Mucosa of stomach (tissue), 1 donor: ENCODE results near the gene FREM2.

Experiments used
- H3K27me3 ChIP-seq: one replicate; pipeline ENCODE4 v1.7.0; 2013; ENCODE audit warnings: mild to moderate bottlenecking, low read length; ENCODE audit not compliant: control insufficient read depth, insufficient read depth
- H3K36me3 ChIP-seq: one replicate; pipeline ENCODE4 v1.7.0; 2013; ENCODE audit warnings: low read length; ENCODE audit not compliant: control insufficient read depth, insufficient read depth
- H3K4me1 ChIP-seq: one replicate; pipeline ENCODE4 v1.7.0; 2013; ENCODE audit warnings: mild to moderate bottlenecking, low read length; ENCODE audit not compliant: control insufficient read depth, insufficient read depth
- H3K4me3 ChIP-seq: one replicate; pipeline ENCODE4 v1.7.0; 2013; ENCODE audit warnings: low read length
- H3K9ac ChIP-seq: one replicate; pipeline ENCODE4 v1.7.0; 2013; ENCODE audit warnings: mild to moderate bottlenecking, low read length, moderate library complexity
- H3K9me3 ChIP-seq: one replicate; pipeline ENCODE4 v1.7.0; 2013; ENCODE audit warnings: mild to moderate bottlenecking, low read length, moderate library complexity; ENCODE audit not compliant: control insufficient read depth
- donor health status: Pancreatic carcinoma.

FREM2 gene

DNA sequence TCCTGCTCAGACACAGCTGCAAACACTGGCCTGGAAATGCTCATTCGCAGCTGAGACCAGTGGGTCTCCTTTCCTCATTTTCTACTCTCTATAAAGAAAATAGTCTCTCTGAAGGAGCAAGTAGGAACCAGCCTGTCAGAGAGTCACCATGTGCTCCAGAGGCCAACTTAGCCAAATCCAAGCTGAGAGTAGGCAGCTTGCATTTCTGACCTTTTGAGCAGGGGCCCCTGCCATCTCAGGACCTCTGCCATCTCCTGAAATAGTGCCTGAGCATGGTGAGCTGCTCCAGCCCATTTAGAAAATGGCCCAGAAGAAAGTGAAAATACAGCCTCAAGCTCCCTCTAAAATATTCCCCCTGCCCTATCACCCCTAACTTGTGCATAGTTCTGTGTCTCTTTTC is 208.2 kb downstream of the FREM2 start:
- Histone ChIP-seq H3K27me3 (no peaks in the 10 kb centered on the region), H3K4me1 (no peaks in the 10 kb centered on the region), H3K9ac (no peak overlapping the region), H3K36me3 (no peaks in the 10 kb centered on the region), H3K9me3 (no peaks in the 10 kb centered on the region), H3K4me3 (no peak overlapping the region)

- no peaks in the 10 kb centered on the region for H3K27me3 ChIP-seq
- no peak overlapping the region for H3K4me3 ChIP-seq
- no peaks in the 10 kb centered on the region for H3K4me1 ChIP-seq
- H3K9me3 ChIP-seq: no peaks in the 10 kb centered on the region
- no peak overlapping the region for H3K9ac ChIP-seq
- no peaks in the 10 kb centered on the region for H3K36me3 ChIP-seq
These were observed 210.6 kb downstream of the FREM2 start for GRCh38 chr13:38897521-38897920.

- H3K4me1 ChIP-seq: no peaks in the 10 kb centered on the region
- no peaks in the 10 kb centered on the region for H3K27me3 ChIP-seq
- H3K36me3 ChIP-seq: no peaks in the 10 kb centered on the region
- no peak overlapping the region for H3K4me3 ChIP-seq
- no peak overlapping the region for H3K9ac ChIP-seq
- H3K9me3 ChIP-seq: no peaks in the 10 kb centered on the region
These were observed 211.6 kb downstream of the FREM2 start for GRCh38 chr13:38898481-38898880.

DNA sequence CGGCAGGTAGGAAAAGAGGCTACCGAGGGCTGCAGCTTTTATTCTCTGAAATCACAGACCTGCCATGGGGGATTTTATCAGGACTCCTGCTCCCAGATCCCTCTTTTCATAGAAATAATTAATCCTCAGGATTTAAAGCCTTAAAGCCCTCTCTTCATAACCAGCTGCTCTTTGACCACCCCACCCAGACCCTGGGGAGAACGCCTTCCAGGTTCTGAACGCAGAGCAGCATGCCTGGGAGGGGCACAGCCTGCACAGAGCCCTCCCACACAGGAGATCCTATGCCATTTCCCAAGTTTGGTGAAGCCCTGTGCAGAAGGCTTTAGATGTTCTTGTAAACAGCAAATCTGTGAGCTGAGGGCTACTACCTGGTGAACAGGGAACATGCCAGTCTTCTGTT is 212.7 kb downstream of the FREM2 start:
- H3K27me3 ChIP-seq: no peaks in the 10 kb centered on the region
- H3K4me1 ChIP-seq: no peaks in the 10 kb centered on the region
- H3K4me3 ChIP-seq: no peak overlapping the region
- H3K9ac ChIP-seq: no peak overlapping the region
- no peaks in the 10 kb centered on the region for H3K9me3 ChIP-seq
- no peaks in the 10 kb centered on the region for H3K36me3 ChIP-seq

GRCh38 chr13:38900188-38900587 is 213.3 kb downstream of the FREM2 start:
- no peak overlapping the region for H3K4me3 ChIP-seq
- H3K27me3 ChIP-seq: no peaks in the 10 kb centered on the region
- H3K36me3 ChIP-seq: no peaks in the 10 kb centered on the region
- H3K9me3 ChIP-seq: no peaks in the 10 kb centered on the region
- no peaks in the 10 kb centered on the region for H3K4me1 ChIP-seq
- no peak overlapping the region for H3K9ac ChIP-seq

- no peaks in the 10 kb centered on the region for H3K27me3 ChIP-seq
- no peak overlapping the region for H3K4me3 ChIP-seq
- no peaks in the 10 kb centered on the region for H3K36me3 ChIP-seq
- H3K9me3 ChIP-seq: no peaks in the 10 kb centered on the region
- H3K9ac ChIP-seq: no peak overlapping the region
- H3K4me1 ChIP-seq: no peaks in the 10 kb centered on the region
These were observed 215.7 kb downstream of the FREM2 start for GRCh38 chr13:38902551-38902950.

- Histone ChIP-seq H3K27me3 (no peaks in the 10 kb centered on the region), H3K4me1 (no peaks in the 10 kb centered on the region), H3K9me3 (no peaks in the 10 kb centered on the region), H3K36me3 (no peaks in the 10 kb centered on the region), H3K9ac (no peak overlapping the region), H3K4me3 (no peak overlapping the region)
These were observed 218.2 kb downstream of the FREM2 start for GRCh38 chr13:38905081-38905480.

DNA sequence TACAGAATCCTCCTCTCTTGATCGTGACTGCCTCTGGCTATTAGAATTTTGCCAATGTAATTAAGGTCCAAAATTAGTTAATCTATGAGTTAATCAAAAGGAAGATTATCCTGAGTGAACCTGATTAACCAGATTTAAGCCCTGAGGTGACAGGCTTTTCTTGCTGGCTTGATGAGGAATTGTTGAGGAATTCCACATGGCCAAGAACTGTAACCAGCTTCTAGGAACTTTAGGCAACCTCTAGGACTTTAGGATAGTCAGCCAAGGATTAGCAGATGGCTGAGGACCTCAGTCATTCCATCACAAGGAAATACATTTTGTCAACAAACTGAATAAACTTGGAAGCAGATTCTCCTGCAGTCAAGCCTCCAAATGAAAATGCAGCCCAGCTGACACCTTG is 219.0 kb downstream of the FREM2 start:
- Histone ChIP-seq H3K9ac (no peak overlapping the region), H3K36me3 (no peaks in the 10 kb centered on the region), H3K27me3 (no peaks in the 10 kb centered on the region), H3K9me3 (no peaks in the 10 kb centered on the region), H3K4me3 (no peak overlapping the region), H3K4me1 (no peaks in the 10 kb centered on the region)

DNA sequence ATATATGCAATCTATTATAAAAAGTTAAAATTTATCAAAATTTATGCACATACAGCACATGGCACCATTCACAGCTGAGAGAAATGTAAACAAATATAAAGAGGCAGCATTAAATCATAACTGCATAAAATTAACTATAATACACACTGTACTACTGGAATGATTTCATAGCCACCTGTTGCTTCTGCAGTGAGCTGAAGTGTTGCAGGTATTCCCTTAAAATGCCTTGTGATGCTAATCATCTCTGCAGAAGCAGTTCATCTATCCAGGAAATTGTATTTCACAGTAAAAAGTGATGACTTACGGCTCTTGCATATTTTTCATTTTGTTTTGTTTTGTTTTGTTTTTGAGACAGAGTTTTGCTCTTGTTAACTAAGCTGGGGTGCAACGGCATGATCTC is 221.7 kb downstream of the FREM2 start:
- Histone ChIP-seq H3K9me3 (no peaks in the 10 kb centered on the region), H3K9ac (no peak overlapping the region), H3K4me1 (no peaks in the 10 kb centered on the region), H3K36me3 (no peaks in the 10 kb centered on the region), H3K27me3 (no peaks in the 10 kb centered on the region), H3K4me3 (no peak overlapping the region)

DNA sequence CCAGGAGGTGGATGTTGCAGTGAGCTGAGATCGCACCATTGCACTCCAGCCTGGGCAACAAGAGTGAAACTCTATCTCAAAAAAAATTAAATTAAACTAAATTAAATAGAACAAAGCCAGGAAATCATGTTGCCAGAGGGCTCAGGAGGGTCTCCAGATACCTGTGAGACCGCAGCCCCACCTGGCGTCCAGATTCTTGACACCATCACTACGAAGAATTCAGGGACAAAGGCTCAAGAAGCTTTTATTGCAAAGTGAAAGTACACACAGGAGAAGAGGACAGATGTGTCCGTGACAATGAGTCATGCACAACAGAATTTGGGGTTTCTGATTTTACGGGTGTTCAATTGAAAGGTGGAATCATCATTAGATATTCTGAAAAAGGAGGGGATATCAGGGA is 227.2 kb downstream of the FREM2 start:
- Histone ChIP-seq H3K4me3 (no peak overlapping the region), H3K27me3 (no peaks in the 10 kb centered on the region), H3K36me3 (no peaks in the 10 kb centered on the region), H3K9ac (no peak overlapping the region), H3K4me1 (no peaks in the 10 kb centered on the region), H3K9me3 (no peaks in the 10 kb centered on the region)

DNA sequence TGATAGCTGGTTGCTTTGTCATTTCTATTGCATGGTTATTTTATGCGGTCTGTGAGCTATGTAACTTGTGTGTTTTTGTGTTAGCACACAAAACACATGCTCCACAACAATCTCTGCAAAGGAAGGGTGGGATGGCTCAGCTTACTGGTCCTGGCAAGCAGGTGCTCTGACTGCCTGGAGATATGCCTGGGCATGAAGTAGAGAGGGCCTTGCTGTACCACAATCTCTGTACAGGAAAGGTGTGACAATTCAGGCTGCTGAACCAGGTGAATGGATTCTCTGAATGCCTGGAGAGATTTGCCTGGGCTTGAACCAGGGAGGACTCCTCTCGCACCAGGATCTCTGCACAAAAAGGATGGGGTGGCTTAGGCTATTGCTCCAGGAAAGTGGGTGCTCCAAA is 234.2 kb downstream of the FREM2 start:
- H3K9ac ChIP-seq: no peak overlapping the region
- H3K4me3 ChIP-seq: no peak overlapping the region
- no peaks in the 10 kb centered on the region for H3K36me3 ChIP-seq
- H3K9me3 ChIP-seq: no peaks in the 10 kb centered on the region
- no peaks in the 10 kb centered on the region for H3K4me1 ChIP-seq
- no peaks in the 10 kb centered on the region for H3K27me3 ChIP-seq

GRCh38 chr13:38922170-38922569 is 235.3 kb downstream of the FREM2 start:
- H3K4me3 ChIP-seq: no peak overlapping the region
- no peak overlapping the region for H3K9ac ChIP-seq
- no peaks in the 10 kb centered on the region for H3K4me1 ChIP-seq
- H3K36me3 ChIP-seq: no peaks in the 10 kb centered on the region
- no peaks in the 10 kb centered on the region for H3K27me3 ChIP-seq
- H3K9me3 ChIP-seq: no peaks in the 10 kb centered on the region

DNA sequence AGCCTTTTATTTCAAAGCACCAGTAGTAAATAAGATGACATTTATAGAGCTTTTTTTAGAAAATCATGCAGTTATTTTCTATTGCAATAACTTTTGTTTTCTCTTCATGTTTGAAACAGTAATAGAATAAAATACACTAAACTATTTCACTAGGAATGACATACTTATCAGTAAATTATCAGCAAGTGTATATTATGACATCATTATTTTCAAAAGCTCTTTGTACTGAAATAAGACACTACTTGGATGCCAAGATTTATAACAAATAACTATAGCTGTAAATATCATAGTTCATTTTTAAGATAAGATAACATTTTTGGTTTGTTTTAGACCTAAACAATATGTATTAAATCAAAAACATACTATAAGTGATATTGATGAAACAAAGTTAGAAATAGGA is 246.9 kb downstream of the FREM2 start:
- no peaks in the 10 kb centered on the region for H3K36me3 ChIP-seq

More for the DNA sequence above, 246.9 kb downstream of the FREM2 start:
- no peaks in the 10 kb centered on the region for H3K9me3 ChIP-seq
- H3K9ac ChIP-seq: no peak overlapping the region
- H3K4me3 ChIP-seq: no peak overlapping the region
- no peaks in the 10 kb centered on the region for H3K4me1 ChIP-seq
- H3K27me3 ChIP-seq: no peaks in the 10 kb centered on the region
